HUES6 (cell line): ENCODE data around the gene STARD8.
"Not testable (repeated sequence)": the region's sequence is repeated elsewhere in the genome, so short reads cannot be mapped to it uniquely, and the experiment has no call there.

Source experiments
- H3K27ac ChIP-seq: 2 replicates; pipeline ENCODE4 v1.7.0; 2013; ENCODE audit warnings: low read depth, mild to moderate bottlenecking, low read length, inconsistent platforms
- H3K27me3 ChIP-seq: 2 replicates; pipeline ENCODE4 v1.6.1; 2013; ENCODE audit warnings: low read length; ENCODE audit not compliant: control insufficient read depth, insufficient read depth
- H3K36me3 ChIP-seq: 2 replicates; pipeline ENCODE4 v1.6.1; 2013; ENCODE audit warnings: low read length; ENCODE audit not compliant: control insufficient read depth, insufficient read depth
- H3K4me1 ChIP-seq: 2 replicates; pipeline ENCODE4 v1.6.1; 2013; ENCODE audit warnings: low read length; ENCODE audit not compliant: control insufficient read depth, insufficient read depth
- H3K4me3 ChIP-seq: 2 replicates; pipeline ENCODE4 v1.5.1; 2013; ENCODE audit warnings: low read depth, low read length
- H3K9ac ChIP-seq: one replicate; pipeline ENCODE4 v1.6.1; 2013; ENCODE audit warnings: mild to moderate bottlenecking, low read length
- H3K9me3 ChIP-seq: 2 replicates; pipeline ENCODE4 v1.6.1; 2013; ENCODE audit warnings: low read depth, low read length; ENCODE audit not compliant: control insufficient read depth, insufficient read depth

Gene STARD8

GRCh38 chrX:68647156-68647957 lies at the start of gene STARD8:
Gene STARD8, plus strand, starts transcription at chrX:68647666. Its CDS starts 217 bp downstream, at chrX:68647883.
- no peaks in the 10 kb centered on the region for H3K36me3 ChIP-seq
- no peak within 1 kb of the TSS for H3K27ac ChIP-seq
- peaks cover 36% of the 10 kb centered on the region for H3K4me1 ChIP-seq
- no peaks in the 10 kb centered on the region; the same call in 1 of the 2 replicates for H3K9me3 ChIP-seq
- peak within 1 kb of the TSS; percentile 59 for H3K4me3 ChIP-seq
- peaks cover 17% of the 10 kb centered on the region for H3K27me3 ChIP-seq
- peak within 1 kb of the TSS; percentile 53 for H3K9ac ChIP-seq

- Histone ChIP-seq H3K27me3 (no peaks in the 10 kb centered on the region), H3K4me3 (no peak overlapping the region), H3K9ac (no peak overlapping the region), H3K36me3 (no peaks in the 10 kb centered on the region), H3K4me1 (no peaks in the 10 kb centered on the region), H3K27ac (no peak overlapping the region), H3K9me3 (peaks cover 31% of the 10 kb centered on the region)
Observed at GRCh38 chrX:68598841-68599240, 48.6 kb upstream of the STARD8 start.

GRCh38 chrX:68599256-68600152 lies 48.0 kb upstream of the STARD8 start:
- no peak overlapping the region for H3K9ac ChIP-seq
- no peak overlapping the region for H3K27ac ChIP-seq
- H3K36me3 ChIP-seq, result no peaks in the 10 kb centered on the region
- no peaks in the 10 kb centered on the region for H3K4me1 ChIP-seq
- H3K4me3 ChIP-seq, result no peak overlapping the region
- peaks cover 28% of the 10 kb centered on the region for H3K9me3 ChIP-seq
- H3K27me3 ChIP-seq, result no peaks in the 10 kb centered on the region

GRCh38 chrX:68604216-68604615 lies 43.2 kb upstream of the STARD8 start:
- not testable (repeated sequence) for H3K36me3 ChIP-seq, H3K27ac ChIP-seq, H3K4me1 ChIP-seq, H3K27me3 ChIP-seq, H3K4me3 ChIP-seq, H3K9ac ChIP-seq
- peaks cover 21% of the 10 kb centered on the region for H3K9me3 ChIP-seq

- not testable (repeated sequence) for H3K9me3 ChIP-seq, H3K4me1 ChIP-seq, H3K9ac ChIP-seq, H3K27me3 ChIP-seq, H3K4me3 ChIP-seq, H3K36me3 ChIP-seq, H3K27ac ChIP-seq
Observed at GRCh38 chrX:68614733-68615132, 32.7 kb upstream of the STARD8 start.

- Histone ChIP-seq H3K4me1 (no peaks in the 10 kb centered on the region), H3K9me3 (peaks cover 5% of the 10 kb centered on the region; the same call in 1 of the 2 replicates)
Observed at GRCh38 chrX:68627986-68628385, 19.5 kb upstream of the STARD8 start.

GRCh38 chrX:68629936-68630335 lies 17.5 kb upstream of the STARD8 start:
- not testable (repeated sequence) for H3K4me1 ChIP-seq, H3K27me3 ChIP-seq, H3K9me3 ChIP-seq, H3K27ac ChIP-seq, H3K36me3 ChIP-seq, H3K9ac ChIP-seq, H3K4me3 ChIP-seq

More at GRCh38 chrX:68627986-68628385, 19.5 kb upstream of the STARD8 start:
- Histone ChIP-seq H3K27me3 (no peaks in the 10 kb centered on the region), H3K4me3 (no peak overlapping the region), H3K36me3 (no peaks in the 10 kb centered on the region), H3K9ac (no peak overlapping the region), H3K27ac (no peak overlapping the region)

GRCh38 chrX:68631336-68631735 lies 16.1 kb upstream of the STARD8 start:
- H3K9ac ChIP-seq, result no peak overlapping the region
- H3K27me3 ChIP-seq, result no peaks in the 10 kb centered on the region
- no peaks in the 10 kb centered on the region for H3K36me3 ChIP-seq
- peaks cover 5% of the 10 kb centered on the region; the same call in 1 of the 2 replicates for H3K9me3 ChIP-seq
- no peak overlapping the region for H3K27ac ChIP-seq
- H3K4me3 ChIP-seq, result no peak overlapping the region
- no peaks in the 10 kb centered on the region for H3K4me1 ChIP-seq

- Histone ChIP-seq H3K4me3 (no peak overlapping the region), H3K36me3 (no peaks in the 10 kb centered on the region), H3K9ac (no peak overlapping the region), H3K9me3 (peaks cover 5% of the 10 kb centered on the region; the same call in 1 of the 2 replicates), H3K27ac (no peak overlapping the region), H3K27me3 (no peaks in the 10 kb centered on the region), H3K4me1 (no peaks in the 10 kb centered on the region)
Observed at GRCh38 chrX:68632491-68632890, 15.0 kb upstream of the STARD8 start.

GRCh38 chrX:68633981-68634380 lies 13.5 kb upstream of the STARD8 start:
- no peak overlapping the region for H3K4me3 ChIP-seq

More at GRCh38 chrX:68633981-68634380, 13.5 kb upstream of the STARD8 start:
- H3K9ac ChIP-seq, result no peak overlapping the region
- no peaks in the 10 kb centered on the region for H3K4me1 ChIP-seq
- no peak overlapping the region for H3K27ac ChIP-seq
- H3K27me3 ChIP-seq, result no peaks in the 10 kb centered on the region
- H3K36me3 ChIP-seq, result no peaks in the 10 kb centered on the region
- peaks cover 9% of the 10 kb centered on the region; the same call in 1 of the 2 replicates for H3K9me3 ChIP-seq
